Stimulated activated naive CD4-positive, alpha-beta T cell treated with Interleukin-2 at 50 U/mL for 16 hours (primary cell): ENCODE results near the gene SCGB1D2.

ENCODE experiments used
- DNase-seq: peaks from one replicate; lab custom pipeline; 2025; lab: John Stamatoyannopoulos, UW

Gene SCGB1D2

DNA sequence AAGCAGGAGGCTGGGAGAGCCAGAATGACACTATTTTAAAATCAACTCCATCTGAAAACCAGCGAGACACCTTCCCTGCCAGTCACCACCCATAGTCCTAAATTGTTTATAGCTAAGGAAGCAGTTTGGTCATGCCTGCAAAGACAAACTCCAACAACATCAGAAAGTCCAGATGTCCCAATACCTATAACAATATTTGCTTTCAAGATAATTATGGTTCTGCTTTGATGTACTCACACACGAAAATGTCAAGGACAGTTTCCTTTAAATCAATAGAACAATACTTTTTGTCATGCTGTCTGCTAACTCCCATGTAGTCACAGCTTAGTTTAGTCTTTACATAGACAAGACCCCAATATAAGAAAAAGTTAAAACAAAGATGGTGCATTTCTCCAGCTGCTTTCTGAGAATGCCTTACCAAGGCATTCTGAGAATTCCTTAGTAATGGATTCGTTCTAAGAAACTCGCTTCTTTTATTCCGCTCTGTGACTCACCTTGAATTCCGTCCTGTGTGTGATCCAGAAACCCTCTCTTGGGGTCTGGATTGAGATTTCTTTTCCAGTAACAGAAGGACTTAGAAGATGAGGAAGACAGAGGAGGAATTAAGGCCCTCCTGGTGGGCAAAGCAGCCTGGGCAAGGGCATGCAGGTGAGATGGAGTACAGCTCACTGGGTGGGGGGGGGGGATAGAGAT, 18.4 kb downstream of the SCGB1D2 start:
- DNase-seq, result no peak

DNA sequence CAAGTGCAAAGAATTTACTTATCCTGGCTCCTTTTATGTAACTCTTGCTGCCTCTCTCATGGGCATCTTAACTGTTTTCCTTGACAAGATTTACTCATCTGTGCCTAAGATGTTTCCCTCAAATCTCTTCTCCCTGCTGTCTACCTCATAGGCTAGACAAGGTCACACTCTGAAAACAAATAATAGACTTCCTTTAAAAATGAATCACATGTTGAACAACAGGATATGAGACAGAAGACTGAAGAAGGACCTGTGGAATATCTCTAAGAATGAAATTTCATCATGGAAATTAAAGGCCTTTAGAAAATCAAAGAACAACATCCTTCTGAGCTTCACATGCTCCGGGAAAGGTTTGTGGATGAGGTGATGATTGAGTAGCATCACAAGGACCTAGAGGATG, 22.0 kb downstream of the SCGB1D2 start:
- DNase-seq, result no peak

DNA sequence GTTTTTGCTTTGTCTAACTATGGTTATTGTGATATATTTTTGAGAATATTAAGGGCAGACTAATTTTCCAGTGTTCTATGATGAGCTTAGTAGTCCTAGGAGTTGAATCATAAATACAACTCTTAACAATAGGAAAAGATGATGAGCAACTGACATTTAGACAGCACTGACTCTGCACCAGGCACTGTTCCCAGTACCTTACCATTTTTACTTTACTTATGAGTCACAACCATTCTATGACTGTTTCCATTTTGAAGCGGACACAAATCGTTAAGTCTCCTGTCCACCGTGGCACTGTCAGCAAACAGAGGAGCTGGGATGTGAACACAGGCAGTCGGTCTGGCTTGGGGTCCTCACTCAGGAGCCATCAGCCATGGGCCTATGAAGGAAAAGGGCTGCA, 24.5 kb downstream of the SCGB1D2 start:
- no peak for DNase-seq

DNA sequence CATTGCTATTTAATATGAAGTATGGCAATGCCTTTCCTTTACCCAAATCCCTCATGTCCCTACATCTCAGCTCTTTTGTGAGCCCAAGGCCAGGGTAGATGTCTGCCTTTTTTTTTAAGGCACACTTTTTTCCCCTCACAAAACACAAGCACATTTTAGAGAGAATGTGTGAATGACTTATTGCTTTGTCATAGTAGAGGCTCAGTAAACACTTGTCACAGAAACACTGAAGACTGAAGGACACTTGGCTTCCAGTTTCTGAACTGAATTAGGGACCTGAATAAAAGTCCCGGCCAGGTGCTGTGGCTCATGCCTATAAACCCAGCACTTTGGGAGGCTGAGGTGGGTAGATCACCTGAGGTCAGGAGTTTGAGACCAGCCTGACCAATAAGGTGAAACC, 25.0 kb downstream of the SCGB1D2 start:
- no peak for DNase-seq

DNA sequence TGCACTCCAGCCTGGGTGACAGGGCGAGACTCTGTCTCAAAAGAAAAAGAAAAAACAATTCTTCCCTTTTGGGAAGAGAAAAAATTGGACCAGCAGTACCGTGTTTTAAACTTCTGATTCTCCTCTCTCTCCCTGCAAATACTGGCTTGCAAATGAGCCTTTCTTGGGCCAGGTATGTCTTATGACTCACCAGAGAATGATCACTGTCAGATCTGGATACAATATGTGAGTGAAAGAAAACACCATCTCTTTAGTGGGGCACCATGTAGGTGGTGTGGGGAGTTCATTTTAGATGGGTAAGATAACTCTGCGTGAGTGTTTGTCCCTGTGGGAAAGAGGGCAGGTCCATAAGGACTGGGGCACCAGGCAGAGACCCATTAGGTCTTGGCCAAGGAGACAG, 25.5 kb downstream of the SCGB1D2 start:
- DNase-seq, result no peak

DNA sequence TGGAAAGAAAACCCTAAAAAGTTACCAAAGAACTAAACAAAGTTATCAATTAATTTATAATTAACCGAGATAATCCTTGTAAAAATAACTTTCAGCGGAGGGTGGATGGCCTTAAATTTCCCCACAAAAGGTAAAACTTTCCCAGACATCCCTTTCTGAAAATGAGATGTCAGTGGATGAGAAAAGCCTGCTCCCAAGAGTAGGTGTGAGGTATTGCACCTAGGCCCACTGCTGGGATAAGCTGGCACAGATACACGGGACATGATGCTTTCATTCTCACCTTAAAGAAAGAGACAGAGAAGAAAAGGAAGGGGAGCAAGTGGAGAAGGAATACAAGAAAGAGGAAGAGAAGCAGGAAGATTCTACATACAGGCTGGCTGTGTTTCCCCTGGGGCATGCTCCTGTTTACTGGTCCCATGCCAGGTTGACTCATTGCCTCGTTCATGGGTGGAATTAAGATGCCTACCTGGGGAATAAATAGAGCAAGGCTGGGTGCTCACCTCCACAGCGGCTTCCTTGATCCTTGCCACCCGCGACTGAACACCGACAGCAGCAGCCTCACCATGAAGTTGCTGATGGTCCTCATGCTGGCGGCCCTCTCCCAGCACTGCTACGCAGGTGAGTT, 27.7 kb downstream of the SCGB1D2 start, which contains the start of gene SCGB2A2:
TSS of gene SCGB2A2 (plus strand) at position 505 of the 625 bp plus-strand sequence. CDS start at position 564, 59 bp downstream.
- DNase-seq, result no peak

DNA sequence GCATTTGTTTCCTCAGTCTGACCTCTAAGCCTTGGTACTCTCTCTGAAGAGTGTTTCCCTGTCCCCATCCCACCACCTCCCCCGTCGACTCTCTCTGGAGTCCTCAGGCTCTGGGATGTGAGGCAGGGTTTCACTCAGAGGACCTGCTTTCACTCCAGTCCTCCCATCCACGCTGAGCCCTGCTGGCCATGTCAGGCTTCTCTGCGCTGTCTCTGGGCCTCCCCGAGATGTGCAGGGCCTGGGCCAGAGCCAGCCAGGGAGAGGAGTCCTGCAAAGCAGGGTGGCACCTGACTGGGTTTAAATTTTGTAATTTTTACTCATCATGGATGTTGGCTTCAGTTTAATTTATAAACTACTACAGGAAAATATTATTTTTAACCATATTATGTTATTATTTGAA, 31.2 kb downstream of the SCGB1D2 start:
- DNase-seq, result no peak

DNA sequence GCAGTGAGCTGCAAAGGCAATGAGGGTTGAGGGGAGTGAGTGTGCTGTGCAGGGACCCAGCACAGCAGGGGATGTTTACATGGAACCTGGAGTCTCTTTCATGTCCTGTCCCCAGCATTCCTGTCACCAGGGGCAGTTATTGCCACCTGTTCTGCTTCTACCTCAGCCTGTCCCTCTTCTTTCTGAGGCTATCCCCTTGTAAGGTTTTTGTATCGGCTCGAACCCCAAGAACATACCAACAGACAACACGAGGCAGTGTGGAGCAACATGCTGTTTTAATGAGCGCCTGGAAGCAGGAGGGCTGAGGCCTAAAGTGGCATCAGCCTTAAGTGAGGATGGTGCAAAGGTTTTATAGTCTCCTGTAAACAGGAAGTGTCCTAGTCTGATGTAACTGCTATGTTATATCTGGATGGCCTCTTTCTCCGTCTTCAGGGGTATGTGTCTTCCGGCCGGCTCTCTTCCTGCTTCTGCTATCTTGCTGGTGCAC, 31.8 kb downstream of the SCGB1D2 start:
- DNase-seq, result no peak

DNA sequence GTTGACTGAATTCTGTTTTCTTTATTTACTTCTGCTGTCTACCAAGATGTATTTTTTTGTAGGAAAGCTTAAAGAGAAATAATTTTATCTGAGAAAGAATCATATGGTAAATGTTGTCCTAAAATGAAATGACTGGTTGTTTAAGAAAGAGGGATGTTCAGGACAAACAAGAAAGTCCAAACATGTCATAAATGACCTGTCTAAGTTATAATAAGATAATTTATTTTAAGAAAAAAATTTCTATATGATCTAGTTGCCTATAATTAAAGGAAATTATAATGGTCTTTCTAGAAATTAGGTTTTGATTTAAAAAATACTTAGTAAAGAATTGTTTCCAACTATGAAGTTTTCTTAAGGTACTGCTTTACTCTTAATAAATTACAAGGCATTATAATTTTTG, 38.4 kb downstream of the SCGB1D2 start:
- no peak for DNase-seq
